GM12864 (cell line): ENCODE measurements around the gene ZNF641.

Source experiments
- DNase-seq: peaks from one replicate; pipeline ENCODE4 v3.0.0-alpha.2; 2011; ENCODE audit warnings: low read depth
- H3K4me3 ChIP-seq: 2 replicates; pipeline ENCODE4 v1.5.1; 2011; ENCODE audit warnings: mild to moderate bottlenecking, low read depth, low read length, control low read depth
- CTCF ChIP-seq: IDR thresholded peaks from 2 replicates; pipeline ENCODE4 v1.5.1; 2011; ENCODE audit warnings: low read depth, mild to moderate bottlenecking, moderate library complexity, low read length, control low read depth, inconsistent platforms; ENCODE audit errors: missing control alignments

ZNF641 gene

GRCh38 chr12:48377646-48378045 is 26.9 kb upstream of the ZNF641 start:
- no peak for TF ChIP-seq CTCF
- H3K4me3 ChIP-seq = no peak overlapping the region
- no peak for DNase-seq

GRCh38 chr12:48374164-48374563 is 23.4 kb upstream of the ZNF641 start:
- no peak for DNase-seq
- no peak for TF ChIP-seq CTCF

GRCh38 chr12:48366131-48366530 is 15.4 kb upstream of the ZNF641 start:
- TF ChIP-seq CTCF = no peak
- no peak overlapping the region for H3K4me3 ChIP-seq
- no peak for DNase-seq

More at GRCh38 chr12:48374164-48374563, 23.4 kb upstream of the ZNF641 start:
- no peak overlapping the region for H3K4me3 ChIP-seq

- H3K4me3 ChIP-seq = no peak overlapping the region
- TF ChIP-seq CTCF = no peak
- DNase-seq = no peak
These were observed 11.1 kb upstream of the ZNF641 start for GRCh38 chr12:48361664-48362339.

- no peak for TF ChIP-seq CTCF
- DNase-seq = no peak
- H3K4me3 ChIP-seq = no peak overlapping the region
These were observed 8.3 kb upstream of the ZNF641 start for GRCh38 chr12:48358937-48359513.

GRCh38 chr12:48356041-48356768 is 5.5 kb upstream of the ZNF641 start:
- no peak for DNase-seq
- no peak for TF ChIP-seq CTCF
- H3K4me3 ChIP-seq = no peak overlapping the region
